Gastrocnemius medialis (tissue), 4 donors: ENCODE measurements around the gene LNX1.

ENCODE experiments used
- CTCF ChIP-seq, 5 experiments: fragments of 450-650 bp in 3 of 5; fragments of 200-600 bp in 2 of 5; sonication (generic) in 2 of 5; IDR thresholded peaks in 4 of 5; conservative IDR thresholded peaks in 1 of 5; 1 replicate in 4 of 5; 2 replicates in 1 of 5; pipeline ENCODE4 v1.5.1; 2016 to 2019; ENCODE audit warnings: antibody characterized with exemption in 5 of 5, mild to moderate bottlenecking in 3 of 5, moderate library complexity in 3 of 5
- POLR2A ChIP-seq, 2 donors: fragments of 450-650 bp; IDR thresholded peaks; one replicate each; pipeline ENCODE4 v1.6.1; 2017; ENCODE audit warnings: antibody characterized with exemption in 2 of 2, mild to moderate bottlenecking in 2 of 2, moderate library complexity in 2 of 2

- TF ChIP-seq POLR2A (IDR thresholded peaks at IDR 0.05) (no peak), CTCF (IDR thresholded peaks at IDR 0.05 in 4 of 5, conservative IDR thresholded peaks at IDR 0.05 in 1 of 5) (no peak)
Measured at GRCh38 chr4:53622739-53623151, 31.5 kb upstream of the LNX1 start.
